ENCODE data around the gene UQCR10.

Gene UQCR10

DNA sequence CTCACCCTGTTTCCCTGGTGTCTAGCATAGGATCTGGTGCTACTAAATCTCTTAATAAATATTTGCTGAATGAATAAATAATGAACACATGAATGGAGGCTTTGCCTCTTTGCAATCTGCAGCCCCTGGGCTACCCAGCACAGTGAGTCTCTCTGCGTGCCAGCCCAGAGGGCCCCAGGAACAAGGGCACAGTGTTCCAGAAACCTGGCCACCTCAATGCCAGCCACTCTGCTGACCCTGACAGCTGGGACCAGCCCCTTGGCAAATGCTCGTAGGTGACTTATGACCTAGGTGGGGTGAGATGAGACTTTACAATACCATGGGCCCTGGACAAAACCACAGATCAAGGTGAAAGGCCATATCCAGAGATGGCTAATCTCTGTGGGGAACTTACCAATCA lies 31.6 kb downstream of the UQCR10 start:
- TF ChIP-seq, protein P1, sequence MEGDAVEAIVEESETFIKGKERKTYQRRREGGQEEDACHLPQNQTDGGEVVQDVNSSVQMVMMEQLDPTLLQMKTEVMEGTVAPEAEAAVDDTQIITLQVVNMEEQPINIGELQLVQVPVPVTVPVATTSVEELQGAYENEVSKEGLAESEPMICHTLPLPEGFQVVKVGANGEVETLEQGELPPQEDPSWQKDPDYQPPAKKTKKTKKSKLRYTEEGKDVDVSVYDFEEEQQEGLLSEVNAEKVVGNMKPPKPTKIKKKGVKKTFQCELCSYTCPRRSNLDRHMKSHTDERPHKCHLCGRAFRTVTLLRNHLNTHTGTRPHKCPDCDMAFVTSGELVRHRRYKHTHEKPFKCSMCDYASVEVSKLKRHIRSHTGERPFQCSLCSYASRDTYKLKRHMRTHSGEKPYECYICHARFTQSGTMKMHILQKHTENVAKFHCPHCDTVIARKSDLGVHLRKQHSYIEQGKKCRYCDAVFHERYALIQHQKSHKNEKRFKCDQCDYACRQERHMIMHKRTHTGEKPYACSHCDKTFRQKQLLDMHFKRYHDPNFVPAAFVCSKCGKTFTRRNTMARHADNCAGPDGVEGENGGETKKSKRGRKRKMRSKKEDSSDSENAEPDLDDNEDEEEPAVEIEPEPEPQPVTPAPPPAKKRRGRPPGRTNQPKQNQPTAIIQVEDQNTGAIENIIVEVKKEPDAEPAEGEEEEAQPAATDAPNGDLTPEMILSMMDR (IDR thresholded peaks at IDR 0.05), result no peak
- no peak overlapping the region for H3K9ac ChIP-seq
- H3K9me3 ChIP-seq (ENCODE audit: control insufficient read depth, low read length), result no peaks in the 10 kb centered on the region
- H3K4me2 ChIP-seq (ENCODE audit: low read length), result peak overlapping the region; percentile 62
- H3K4me3 ChIP-seq (ENCODE audit: low read depth, low read length), result peak overlapping the region; percentile 11
- peak overlapping the region; percentile 87 for H3K27ac ChIP-seq
- no peaks in the 10 kb centered on the region for H3K36me3 ChIP-seq (ENCODE audit: control insufficient read depth, insufficient read depth, low read length)
- peak overlapping the region; percentile 58 for H2AFZ ChIP-seq
- H3K4me1 ChIP-seq, result peaks cover 26% of the 10 kb centered on the region
- no peaks in the 10 kb centered on the region for H3K27me3 ChIP-seq (ENCODE audit: control insufficient read depth, insufficient read depth, low read length)
- no peaks in the 10 kb centered on the region for H3K79me2 ChIP-seq

DNA sequence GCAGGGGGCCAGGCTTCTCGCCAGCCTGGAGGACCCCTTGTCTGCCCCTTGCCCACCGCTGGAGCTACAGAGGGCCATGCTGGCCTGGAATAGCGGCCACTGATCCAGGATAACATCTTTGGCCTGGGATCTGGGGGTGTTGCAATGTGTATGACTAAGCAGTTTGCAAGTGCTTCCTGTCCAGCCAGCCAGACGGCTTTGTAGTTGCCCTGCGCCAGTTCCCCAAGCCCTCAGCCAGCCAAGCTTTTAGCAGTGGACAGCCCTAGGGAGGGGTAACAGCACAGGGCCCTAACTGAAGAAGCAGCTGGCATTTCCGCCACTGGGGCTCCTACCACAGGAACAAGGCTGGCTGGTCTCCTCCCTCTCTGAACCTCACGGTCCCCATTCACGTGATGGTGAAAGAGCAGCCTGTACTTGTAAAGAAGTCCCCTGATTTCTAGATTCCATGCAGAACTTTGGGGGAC lies 32.1 kb downstream of the UQCR10 start:
- H3K27ac ChIP-seq, result peak overlapping the region; percentile 87
- no peaks in the 10 kb centered on the region for H3K36me3 ChIP-seq (ENCODE audit: control insufficient read depth, insufficient read depth, low read length)
- no peaks in the 10 kb centered on the region for H3K27me3 ChIP-seq (ENCODE audit: control insufficient read depth, insufficient read depth, low read length)
- peaks cover 26% of the 10 kb centered on the region for H3K4me1 ChIP-seq
- H2AFZ ChIP-seq, result peak overlapping the region; percentile 58
- H3K4me2 ChIP-seq (ENCODE audit: low read length), result peak overlapping the region; percentile 62
- no peak overlapping the region for H3K9ac ChIP-seq
- H3K79me2 ChIP-seq, result no peaks in the 10 kb centered on the region
- H3K4me3 ChIP-seq (ENCODE audit: low read depth, low read length), result peak overlapping the region; percentile 11
- TF ChIP-seq, protein P1 (IDR thresholded peaks at IDR 0.05), result no peak
- H3K9me3 ChIP-seq (ENCODE audit: control insufficient read depth, low read length), result no peaks in the 10 kb centered on the region

DNA sequence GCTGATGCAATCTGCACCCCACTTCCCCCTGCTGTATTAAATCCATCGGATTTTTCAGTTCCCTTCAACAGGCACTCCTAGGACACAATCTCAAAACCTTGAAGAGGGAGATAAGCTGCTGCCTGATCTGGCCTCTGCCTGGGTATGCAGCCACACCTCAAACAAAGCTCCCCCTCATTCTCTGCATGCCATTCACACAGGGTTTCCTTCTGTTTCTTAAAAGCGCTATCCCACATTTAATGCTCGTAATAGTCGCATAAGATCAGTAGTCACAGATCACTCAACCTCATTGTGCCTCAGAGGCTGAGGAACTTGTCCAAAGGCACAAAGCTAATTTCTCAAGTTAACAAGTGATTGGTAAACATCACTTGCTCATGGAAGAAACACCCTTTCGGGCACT lies 34.0 kb downstream of the UQCR10 start:
- H3K9ac ChIP-seq, result no peak overlapping the region
- no peaks in the 10 kb centered on the region for H3K27me3 ChIP-seq (ENCODE audit: control insufficient read depth, insufficient read depth, low read length)
- H3K27ac ChIP-seq, result no peak overlapping the region
- H3K79me2 ChIP-seq, result no peaks in the 10 kb centered on the region
- TF ChIP-seq, protein P1 (IDR thresholded peaks at IDR 0.05), result no peak
- H2AFZ ChIP-seq, result no peak overlapping the region
- H3K9me3 ChIP-seq (ENCODE audit: control insufficient read depth, low read length), result no peaks in the 10 kb centered on the region
- no peak overlapping the region for H3K4me2 ChIP-seq (ENCODE audit: low read length)
- H3K4me3 ChIP-seq (ENCODE audit: low read depth, low read length), result no peak overlapping the region
- H3K4me1 ChIP-seq, result peaks cover 20% of the 10 kb centered on the region
- H3K36me3 ChIP-seq (ENCODE audit: control insufficient read depth, insufficient read depth, low read length), result no peaks in the 10 kb centered on the region

DNA sequence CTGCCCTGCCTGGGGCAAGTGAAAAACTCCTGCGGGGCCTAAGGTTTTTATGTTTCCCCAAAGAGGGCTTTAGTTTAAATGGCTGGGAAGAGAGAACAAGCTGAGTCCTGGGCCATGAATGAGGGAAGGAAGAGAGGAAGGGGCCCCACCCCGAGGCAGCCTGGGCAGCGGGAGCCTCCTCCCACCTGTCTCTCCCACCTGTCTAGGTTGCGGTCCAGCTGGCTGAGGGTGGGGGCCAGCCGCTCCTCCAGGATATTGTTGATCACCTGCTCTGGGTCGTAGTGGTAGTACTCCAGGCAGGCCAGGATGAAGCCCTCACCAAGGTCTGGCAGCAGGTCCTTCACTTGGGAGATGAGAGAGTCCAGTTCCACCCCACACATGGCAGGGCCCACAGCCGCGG lies 34.6 kb downstream of the UQCR10 start:
- Histone ChIP-seq H3K4me2 (ENCODE audit: low read length) (no peak overlapping the region), H3K9me3 (ENCODE audit: control insufficient read depth, low read length) (no peaks in the 10 kb centered on the region), H3K79me2 (no peaks in the 10 kb centered on the region), H3K27me3 (ENCODE audit: control insufficient read depth, insufficient read depth, low read length) (no peaks in the 10 kb centered on the region), H3K27ac (no peak overlapping the region), H3K36me3 (ENCODE audit: control insufficient read depth, insufficient read depth, low read length) (no peaks in the 10 kb centered on the region), H3K4me1 (peaks cover 17% of the 10 kb centered on the region), H3K4me3 (ENCODE audit: low read depth, low read length) (no peak overlapping the region), H3K9ac (no peak overlapping the region), H2AFZ (no peak overlapping the region)
- TF ChIP-seq, protein P1 (IDR thresholded peaks at IDR 0.05), result no peak

DNA sequence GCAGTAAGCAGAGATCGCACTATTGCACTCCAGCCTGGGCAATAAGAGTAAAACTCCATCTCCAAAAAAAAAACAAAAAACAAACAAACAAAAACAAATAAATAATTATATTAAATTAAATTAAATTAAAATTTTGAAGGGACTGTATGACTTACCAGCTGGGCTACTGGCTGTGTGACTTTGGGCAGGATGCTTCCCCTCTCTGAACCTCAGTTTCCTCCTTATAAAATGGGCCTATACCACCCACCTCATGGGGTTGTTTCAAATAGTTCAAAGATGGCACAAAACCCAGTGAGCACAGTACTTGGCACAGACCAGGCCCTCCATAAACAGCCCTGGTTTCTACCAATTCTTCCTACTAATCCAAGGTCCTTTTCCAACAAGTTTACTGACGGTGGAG lies 36.0 kb downstream of the UQCR10 start:
- TF ChIP-seq, protein P1 (IDR thresholded peaks at IDR 0.05), result no peak
- Histone ChIP-seq H2AFZ (no peak overlapping the region), H3K4me2 (ENCODE audit: low read length) (no peak overlapping the region), H3K4me3 (ENCODE audit: low read depth, low read length) (no peak overlapping the region), H3K79me2 (no peaks in the 10 kb centered on the region), H3K9me3 (ENCODE audit: control insufficient read depth, low read length) (no peaks in the 10 kb centered on the region), H3K9ac (no peak overlapping the region), H3K27ac (no peak overlapping the region), H3K36me3 (ENCODE audit: control insufficient read depth, insufficient read depth, low read length) (no peaks in the 10 kb centered on the region), H3K4me1 (peaks cover 17% of the 10 kb centered on the region), H3K27me3 (ENCODE audit: control insufficient read depth, insufficient read depth, low read length) (no peaks in the 10 kb centered on the region)
